Activated naive CD4-positive, alpha-beta T cell treated with anti-CD3 and anti-CD28 coated beads for 36 hours (primary cell): ENCODE measurements around the gene HES7. TPM values are rescaled to one million over a fixed set of nuclear protein-coding genes. Genes with fewer than 3 reads are reported as not detected.

Experiments
- CTCF ChIA-PET: fragments of 350-600 bp; sonication (Branson Sonifier 250); formaldehyde crosslinking; loops from one replicate; lab custom pipeline; 2021; ENCODE audit warnings: antibody characterized with exemption; lab: Charles Lee
- DNase-seq: peaks from one replicate; pipeline ENCODE4 v3.0.0-alpha.2; 2020
- H3K27ac Mint-ChIP-seq: one replicate; pipeline ENCODE4 v1.8.0; 2021; ENCODE audit warnings: mild to moderate bottlenecking, mixed read lengths
- H3K27me3 Mint-ChIP-seq: one replicate; pipeline ENCODE4 v1.8.0; 2021; ENCODE audit warnings: low read depth, mixed read lengths
- H3K36me3 Mint-ChIP-seq: one replicate; pipeline ENCODE4 v1.8.0; 2021; ENCODE audit warnings: low read depth, mixed read lengths
- H3K4me1 Mint-ChIP-seq: one replicate; pipeline ENCODE4 v1.8.0; 2021; ENCODE audit warnings: low read depth, mixed read lengths
- H3K4me3 Mint-ChIP-seq: one replicate; pipeline ENCODE4 v1.8.0; 2021; ENCODE audit warnings: mild to moderate bottlenecking, moderate library complexity, mixed read lengths
- H3K9me3 Mint-ChIP-seq: one replicate; pipeline ENCODE4 v1.8.0; 2021; ENCODE audit warnings: mixed read lengths
- intact Hi-C: fragments of 100-400 bp; cut with micrococcal nuclease; formaldehyde crosslinking; loops from one replicate; pipeline ENCODE4 v1.15.1; 2023
- total RNA-seq, 2 experiments: library from RNA; stranded (reverse); gene quantifications; one replicate each; pipeline ENCODE4 v1.2.3, GENCODE V29; 2021

Gene HES7
- total RNA-seq, 2 experiments from 2014 or later: 2.4 to 2.9 TPM

- Mint-ChIP-seq H3K4me3 (no peak overlapping the region), H3K4me1 (no peaks in the 10 kb centered on the region), H3K36me3 (no peaks in the 10 kb centered on the region), H3K9me3 (no peaks in the 10 kb centered on the region), H3K27ac (no peak overlapping the region), H3K27me3 (no peaks in the 10 kb centered on the region)
- DNase-seq: no peak
- intact Hi-C loops: no loop called here
- CTCF ChIA-PET: interaction anchor here (0.7 to 2.5 kb wide), 6 partner anchors 11 to 44 kb away, joined by 3 to 25 read pairs (median 5); no protein-coding TSS in a partner anchor
Observed at GRCh38 chr17:8104911-8105310, 19.0 kb downstream of the HES7 start.

- no peak overlapping the region for H3K27ac Mint-ChIP-seq
- intact Hi-C loops: no loop called here
- CTCF ChIA-PET: interaction anchor here (0.9 to 2.5 kb wide), 6 partner anchors 10 to 46 kb away, joined by 3 to 25 read pairs (median 4); no protein-coding TSS in a partner anchor
Observed at GRCh38 chr17:8103549-8103948, 20.4 kb downstream of the HES7 start.

GRCh38 chr17:8101721-8102120 is 22.2 kb downstream of the HES7 start:
- intact Hi-C loops: no loop called here
- H3K27me3 Mint-ChIP-seq: no peaks in the 10 kb centered on the region

More at GRCh38 chr17:8103549-8103948, 20.4 kb downstream of the HES7 start:
- Mint-ChIP-seq H3K4me3 (no peak overlapping the region), H3K4me1 (no peaks in the 10 kb centered on the region), H3K36me3 (no peaks in the 10 kb centered on the region), H3K27me3 (no peaks in the 10 kb centered on the region), H3K9me3 (no peaks in the 10 kb centered on the region)
- no peak for DNase-seq

GRCh38 chr17:8100763-8101162 is 23.1 kb downstream of the HES7 start:
- intact Hi-C loops: no loop called here
- DNase-seq: no peak
- Mint-ChIP-seq H3K4me3 (no peak overlapping the region), H3K9me3 (no peaks in the 10 kb centered on the region), H3K27me3 (no peaks in the 10 kb centered on the region), H3K36me3 (no peaks in the 10 kb centered on the region), H3K4me1 (no peaks in the 10 kb centered on the region), H3K27ac (no peak overlapping the region)
- CTCF ChIA-PET: interaction anchor here (0.6 to 4.0 kb wide), 6 partner anchors 9 to 844 kb away, joined by 3 to 24 read pairs (median 5); no protein-coding TSS in a partner anchor

More at GRCh38 chr17:8101721-8102120, 22.2 kb downstream of the HES7 start:
- no peak for DNase-seq
- Mint-ChIP-seq H3K4me3 (no peak overlapping the region), H3K9me3 (no peaks in the 10 kb centered on the region), H3K36me3 (no peaks in the 10 kb centered on the region), H3K4me1 (no peaks in the 10 kb centered on the region), H3K27ac (no peak overlapping the region)
- CTCF ChIA-PET: interaction anchor here (1.0 to 4.0 kb wide), 5 partner anchors 7 to 28 kb away, joined by 3 to 24 read pairs (median 6); no protein-coding TSS in a partner anchor

GRCh38 chr17:8100111-8100510 is 23.8 kb downstream of the HES7 start:
- no peaks in the 10 kb centered on the region for H3K4me1 Mint-ChIP-seq
- CTCF ChIA-PET: interaction anchor here (0.8 to 4.0 kb wide), 4 partner anchors 8 to 19 kb away, joined by 3 to 24 read pairs (median 5); no protein-coding TSS in a partner anchor

GRCh38 chr17:8096541-8096940 is 27.4 kb downstream of the HES7 start:
- no peak overlapping the region for H3K4me3 Mint-ChIP-seq
- no peak overlapping the region for H3K27ac Mint-ChIP-seq
- no peaks in the 10 kb centered on the region for H3K27me3 Mint-ChIP-seq
- intact Hi-C loops: no loop called here
- H3K4me1 Mint-ChIP-seq: peaks cover 8% of the 10 kb centered on the region
- DNase-seq: no peak
- no peaks in the 10 kb centered on the region for H3K36me3 Mint-ChIP-seq
- H3K9me3 Mint-ChIP-seq: no peaks in the 10 kb centered on the region
- CTCF ChIA-PET: interaction anchor here (0.9 kb wide), 1 partner anchor 14 kb away, joined by 5 read pairs; no protein-coding TSS in a partner anchor

More at GRCh38 chr17:8100111-8100510, 23.8 kb downstream of the HES7 start:
- DNase-seq: no peak
- H3K4me3 Mint-ChIP-seq: no peak overlapping the region
- H3K36me3 Mint-ChIP-seq: no peaks in the 10 kb centered on the region
- H3K27ac Mint-ChIP-seq: no peak overlapping the region
- intact Hi-C loops: no loop called here
- H3K9me3 Mint-ChIP-seq: no peaks in the 10 kb centered on the region
- no peaks in the 10 kb centered on the region for H3K27me3 Mint-ChIP-seq

- H3K27ac Mint-ChIP-seq: no peak overlapping the region
- no peaks in the 10 kb centered on the region for H3K36me3 Mint-ChIP-seq
- H3K9me3 Mint-ChIP-seq: no peaks in the 10 kb centered on the region
- H3K4me3 Mint-ChIP-seq: no peak overlapping the region
- H3K27me3 Mint-ChIP-seq: peaks cover 8% of the 10 kb centered on the region
- intact Hi-C loops: no loop called here
- DNase-seq: no peak
- CTCF ChIA-PET: interaction anchor here (2.0 to 6.5 kb wide), 5 partner anchors 9 to 22 kb away, joined by 10 to 93 read pairs (median 25); partner anchors contain the start of gene ALOXE3
- H3K4me1 Mint-ChIP-seq: peaks cover 8% of the 10 kb centered on the region
Observed at GRCh38 chr17:8095361-8095760, 28.5 kb downstream of the HES7 start.

- CTCF ChIA-PET: interaction anchor here (0.5 to 6.5 kb wide), 8 partner anchors 10 to 223 kb away, joined by 3 to 93 read pairs (median 5); partner anchors contain the start of gene ALOXE3
- H3K4me3 Mint-ChIP-seq: no peak overlapping the region
- intact Hi-C loops: loop anchor here (5.0 kb wide), 1 partner anchor 211 kb away; no protein-coding TSS in a partner anchor
- H3K36me3 Mint-ChIP-seq: no peaks in the 10 kb centered on the region
- no peaks in the 10 kb centered on the region for H3K9me3 Mint-ChIP-seq
- peaks cover 15% of the 10 kb centered on the region for H3K27me3 Mint-ChIP-seq
- no peak for DNase-seq
- peaks cover 8% of the 10 kb centered on the region for H3K4me1 Mint-ChIP-seq
- H3K27ac Mint-ChIP-seq: no peak overlapping the region
Observed at GRCh38 chr17:8091033-8091687, 32.7 kb downstream of the HES7 start.

GRCh38 chr17:8089728-8090127 is 34.2 kb downstream of the HES7 start:
- DNase-seq: no peak
- H3K36me3 Mint-ChIP-seq: no peaks in the 10 kb centered on the region
- CTCF ChIA-PET: interaction anchor here (1.8 to 6.5 kb wide), 4 partner anchors 16 to 32 kb away, joined by 5 to 93 read pairs (median 33); partner anchors contain the start of gene ALOXE3
- intact Hi-C loops: loop anchor here (5.0 kb wide), 1 partner anchor 213 kb away; no protein-coding TSS in a partner anchor
- H3K4me1 Mint-ChIP-seq: peaks cover 6% of the 10 kb centered on the region
- no peaks in the 10 kb centered on the region for H3K9me3 Mint-ChIP-seq
- no peak overlapping the region for H3K4me3 Mint-ChIP-seq
- peaks cover 15% of the 10 kb centered on the region for H3K27me3 Mint-ChIP-seq
- H3K27ac Mint-ChIP-seq: no peak overlapping the region

GRCh38 chr17:8087952-8088230 is 36.0 kb downstream of the HES7 start:
- Mint-ChIP-seq H3K4me1 (no peaks in the 10 kb centered on the region), H3K27ac (no peak overlapping the region), H3K4me3 (no peak overlapping the region), H3K9me3 (no peaks in the 10 kb centered on the region), H3K36me3 (no peaks in the 10 kb centered on the region), H3K27me3 (peaks cover 15% of the 10 kb centered on the region)
- CTCF ChIA-PET: interaction anchor here (0.9 to 1.0 kb wide), 2 partner anchors 8 to 14 kb away, joined by 3 to 4 read pairs; no protein-coding TSS in a partner anchor
- intact Hi-C loops: no loop called here
- no peak for DNase-seq

- intact Hi-C loops: no loop called here
- no peaks in the 10 kb centered on the region for H3K9me3 Mint-ChIP-seq
- no peak within 1 kb of the TSS for H3K4me3 Mint-ChIP-seq
- H3K27ac Mint-ChIP-seq: no peak within 1 kb of the TSS
- peaks cover 15% of the 10 kb centered on the region for H3K27me3 Mint-ChIP-seq
- CTCF ChIA-PET: interaction anchor here (0.8 to 0.9 kb wide), 2 partner anchors 13 to 23 kb away, joined by 4 read pairs; no protein-coding TSS in a partner anchor
- H3K4me1 Mint-ChIP-seq: no peaks in the 10 kb centered on the region
- no peak for DNase-seq
- no peaks in the 10 kb centered on the region for H3K36me3 Mint-ChIP-seq
Observed at GRCh38 chr17:8087075-8087951, 36.6 kb downstream of the HES7 start, which contains the start of gene ALOX12B. ALOX12B (minus strand) TSS chr17:8087716; CDS start chr17:8087442, 274 bp downstream.
